ENCODE measurements around the gene AUTS2. TPM values are rescaled to one million over a fixed set of nuclear protein-coding genes. Genes with fewer than 3 reads are reported as not detected.

Gene AUTS2
- total and polyA plus RNA-seq, 2 experiments from 2014 or later, result 3.0 to 4.4 TPM

DNA sequence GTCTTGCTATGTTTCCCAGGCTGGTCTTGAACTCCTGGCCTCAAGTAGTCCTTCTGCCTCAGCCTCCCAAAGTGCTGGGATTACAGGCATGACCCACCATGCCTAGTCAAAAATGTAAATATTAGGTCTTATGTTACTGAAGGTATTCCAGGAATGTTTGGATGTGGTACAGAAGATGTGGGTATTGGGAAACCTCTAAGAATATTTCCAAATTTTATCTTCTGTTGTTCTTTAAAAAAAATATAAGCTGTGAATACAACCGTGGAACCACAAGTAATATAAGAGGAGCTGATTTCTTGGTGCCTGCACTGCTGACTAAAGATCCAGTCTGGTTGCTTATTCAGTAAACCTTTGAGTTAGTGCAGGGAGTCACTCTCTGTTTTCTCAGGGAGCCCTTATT is 178.3 kb downstream of the AUTS2 start:
- Histone ChIP-seq H3K4me2 (ENCODE audit: unreplicated experiment) (no peak overlapping the region), H3K9me2 (ENCODE audit: insufficient read depth) (no peaks in the 10 kb centered on the region), H3K9ac (no peak overlapping the region), H3K27me3 (replicated peaks; ENCODE audit: insufficient read depth) (no peaks in the 10 kb centered on the region), H3K4me3 (no peak overlapping the region), H3K36me3 (ENCODE audit: low read depth) (no peaks in the 10 kb centered on the region), H2AFZ (no peak overlapping the region), H3K27ac (no peak overlapping the region), H3K9me3 (ENCODE audit: low read depth) (no peaks in the 10 kb centered on the region), H3K79me2 (ENCODE audit: insufficient read depth) (no peaks in the 10 kb centered on the region), H4K20me1 (ENCODE audit: insufficient read depth) (no peaks in the 10 kb centered on the region), H3K4me1 (ENCODE audit: insufficient read depth) (0 out of 2 replicates have a peak, but pooled peaks cover 9% of the 10 kb centered on the region), H3F3A (ENCODE audit: insufficient read depth) (no peaks in the 10 kb centered on the region)
- 42 to 50% methylated on average over 1 of the region's 1 CpG for WGBS, 2 experiments (ENCODE audit: low coverage in 1 of 2, low lambda C conversion rate in 2 of 2, missing lambda C conversion rate in 2 of 2)
- DNase-seq, result peak; percentile 38
- in situ Hi-C loops (cut with MboI), result no loop called here
- TF ChIP-seq EZH2 (IDR thresholded peaks at IDR 0.05; ENCODE audit: insufficient read depth, poor library complexity, severe bottlenecking) (no peak), EZH2phosphoT487 (IDR thresholded peaks at IDR 0.05; ENCODE audit: insufficient read depth, low read depth) (no peak)

DNA sequence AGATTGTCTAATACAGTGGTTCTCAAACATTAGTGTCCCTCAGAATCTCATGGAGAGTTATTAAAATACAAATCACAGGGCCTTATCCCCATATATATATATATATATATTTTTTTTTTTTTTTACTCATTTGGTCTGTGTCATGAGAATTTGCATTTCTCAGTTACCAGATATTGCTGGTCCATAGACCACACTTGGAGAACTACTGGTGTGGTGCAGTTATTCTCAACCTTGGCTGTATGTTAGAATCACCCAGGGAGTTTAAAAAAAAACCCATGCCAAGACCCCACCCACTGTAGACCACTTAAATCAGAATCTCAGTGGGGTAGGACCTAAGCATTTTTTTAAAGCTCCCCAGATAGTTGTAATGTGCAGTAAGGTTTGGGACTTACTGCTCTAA is 179.9 kb downstream of the AUTS2 start:
- Histone ChIP-seq H3K9me2 (ENCODE audit: insufficient read depth) (no peaks in the 10 kb centered on the region), H3K27me3 (replicated peaks; ENCODE audit: insufficient read depth) (no peaks in the 10 kb centered on the region), H3K4me1 (ENCODE audit: insufficient read depth) (0 out of 2 replicates have a peak, but pooled peaks cover 9% of the 10 kb centered on the region), H3K9me3 (ENCODE audit: low read depth) (no peaks in the 10 kb centered on the region), H3K79me2 (ENCODE audit: insufficient read depth) (no peaks in the 10 kb centered on the region), H3K4me2 (ENCODE audit: unreplicated experiment) (no peak overlapping the region), H3K27ac (no peak overlapping the region), H3K4me3 (no peak overlapping the region), H3K9ac (no peak overlapping the region), H3F3A (ENCODE audit: insufficient read depth) (no peaks in the 10 kb centered on the region), H2AFZ (no peak overlapping the region), H3K36me3 (ENCODE audit: low read depth) (no peaks in the 10 kb centered on the region), H4K20me1 (ENCODE audit: insufficient read depth) (no peaks in the 10 kb centered on the region)
- in situ Hi-C loops (cut with MboI), result no loop called here
- TF ChIP-seq EZH2phosphoT487 (IDR thresholded peaks at IDR 0.05; ENCODE audit: insufficient read depth, low read depth) (no peak), EZH2 (IDR thresholded peaks at IDR 0.05; ENCODE audit: insufficient read depth, poor library complexity, severe bottlenecking) (no peak)
- DNase-seq, result no peak

DNA sequence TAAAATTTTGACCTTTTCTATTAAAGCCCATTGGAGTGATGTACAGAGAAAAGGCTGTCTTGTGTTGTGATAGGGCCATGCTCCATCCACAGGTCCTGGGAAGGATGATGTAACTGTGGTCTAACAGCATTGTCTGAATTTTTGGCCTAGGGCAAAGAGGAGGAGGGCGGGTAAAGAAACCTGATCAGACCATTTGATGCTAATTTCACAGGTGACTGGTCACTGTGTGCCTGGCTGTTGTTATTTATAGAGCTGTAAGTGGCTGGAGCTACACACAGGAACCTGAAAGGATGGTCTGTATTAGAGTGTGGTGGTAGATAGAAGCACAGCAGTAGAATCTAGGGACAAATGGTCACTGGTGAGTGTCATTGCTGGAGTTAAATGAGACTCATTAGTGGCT is 182.1 kb downstream of the AUTS2 start:
- no peaks in the 10 kb centered on the region for H3K9me2 ChIP-seq (ENCODE audit: insufficient read depth)
- no peak for DNase-seq
- no peaks in the 10 kb centered on the region for H3K27me3 ChIP-seq (replicated peaks; ENCODE audit: insufficient read depth)
- H2AFZ ChIP-seq, result no peak overlapping the region
- H4K20me1 ChIP-seq (ENCODE audit: insufficient read depth), result no peaks in the 10 kb centered on the region
- no peak overlapping the region for H3K4me2 ChIP-seq (ENCODE audit: unreplicated experiment)
- H3K27ac ChIP-seq, result no peak overlapping the region
- H3F3A ChIP-seq (ENCODE audit: insufficient read depth), result no peaks in the 10 kb centered on the region
- H3K79me2 ChIP-seq (ENCODE audit: insufficient read depth), result no peaks in the 10 kb centered on the region
- no peaks in the 10 kb centered on the region for H3K9me3 ChIP-seq (ENCODE audit: low read depth)
- in situ Hi-C loops (cut with MboI), result no loop called here
- 0 out of 2 replicates have a peak, but pooled peaks cover 2% of the 10 kb centered on the region for H3K4me1 ChIP-seq (ENCODE audit: insufficient read depth)
- 71 to 73% methylated on average over 1 of the region's 1 CpG for WGBS, 2 experiments (ENCODE audit: low coverage in 1 of 2, low lambda C conversion rate in 2 of 2, missing lambda C conversion rate in 2 of 2)
- TF ChIP-seq EZH2phosphoT487 (IDR thresholded peaks at IDR 0.05; ENCODE audit: insufficient read depth, low read depth) (no peak), EZH2 (IDR thresholded peaks at IDR 0.05; ENCODE audit: insufficient read depth, poor library complexity, severe bottlenecking) (no peak)
- H3K9ac ChIP-seq, result no peak overlapping the region
- no peaks in the 10 kb centered on the region for H3K36me3 ChIP-seq (ENCODE audit: low read depth)
- H3K4me3 ChIP-seq, result no peak overlapping the region

- DNase-seq, result peak; percentile 53
- no peaks in the 10 kb centered on the region for H3K36me3 ChIP-seq (ENCODE audit: low read depth)
- WGBS, 2 experiments (ENCODE audit: low coverage in 1 of 2, low lambda C conversion rate in 2 of 2, missing lambda C conversion rate in 2 of 2), result 0 to 16% methylated on average over 3 of the region's 3 CpGs
- H3F3A ChIP-seq (ENCODE audit: insufficient read depth), result no peaks in the 10 kb centered on the region
- no peaks in the 10 kb centered on the region for H4K20me1 ChIP-seq (ENCODE audit: insufficient read depth)
- in situ Hi-C loops (cut with MboI), result no loop called here
- H3K9me3 ChIP-seq (ENCODE audit: low read depth), result no peaks in the 10 kb centered on the region
- no peak for TF ChIP-seq EZH2phosphoT487 (IDR thresholded peaks at IDR 0.05; ENCODE audit: insufficient read depth, low read depth)
- H3K9me2 ChIP-seq (ENCODE audit: insufficient read depth), result no peaks in the 10 kb centered on the region
- H3K4me1 ChIP-seq (ENCODE audit: insufficient read depth), result no peaks in the 10 kb centered on the region
- no peak overlapping the region for H3K4me3 ChIP-seq
- no peak overlapping the region for H3K9ac ChIP-seq
- no peak overlapping the region for H3K27ac ChIP-seq
- no peak overlapping the region for H3K4me2 ChIP-seq (ENCODE audit: unreplicated experiment)
- H2AFZ ChIP-seq, result no peak overlapping the region; the same call in 1 of the 2 replicates
- H3K79me2 ChIP-seq (ENCODE audit: insufficient read depth), result no peaks in the 10 kb centered on the region
- no peaks in the 10 kb centered on the region for H3K27me3 ChIP-seq (replicated peaks; ENCODE audit: insufficient read depth)
These were observed 183.2 kb downstream of the AUTS2 start for GRCh38 chr7:69781412-69781846.

Measured in GM23248 (cell line).